ENCODE results near the gene STX18. TPM values are rescaled to one million over a fixed set of nuclear protein-coding genes. Genes with fewer than 3 reads are reported as not detected.

STX18 gene
- total RNA-seq, 4 donors from 2014 or later: 9.2 to 56.9 (median 42.1) TPM

- Histone ChIP-seq H3K27ac (no peak overlapping the region), H3K9me3 (no peaks in the 10 kb centered on the region), H3K36me3 (no peaks in the 10 kb centered on the region), H3K27me3 (no peaks in the 10 kb centered on the region), H3K4me3 (no peak overlapping the region), H3K4me1 (peaks cover 0 to 6% (median under 1%) of the 10 kb centered on the region in 4 donors)
- intact Hi-C loops (cut with DNase I; ENCODE audit: low total_unique reads) (no loop called here), in situ Hi-C loops (cut with MboI; ENCODE audit: low pct_ligation_motif_present in 1 of 4, low pct_unique_long_range_greater_than_20kb in 1 of 4, low sequenced_read_pairs in 3 of 4) (no loop called here)
- no peak for DNase-seq
- no peak for TF ChIP-seq POLR2A (IDR thresholded peaks at IDR 0.05)
- no peak for TF ChIP-seq CTCF (IDR thresholded peaks at IDR 0.05)
- WGBS, 2 donors (ENCODE audit: low coverage in 1 of 2): 93 to 98% methylated on average over 7 to 9 of the region's 9 CpGs
These were observed 7.2 kb downstream of the STX18 start for GRCh38 chr4:4534515-4535145.

GRCh38 chr4:4533461-4534169 lies 8.2 kb downstream of the STX18 start:
- H3K9me3 ChIP-seq: no peaks in the 10 kb centered on the region
- no peak overlapping the region for H3K4me3 ChIP-seq
- no peaks in the 10 kb centered on the region for H3K27me3 ChIP-seq
- intact Hi-C loops (cut with DNase I; ENCODE audit: low total_unique reads) (no loop called here), in situ Hi-C loops (cut with MboI; ENCODE audit: low pct_ligation_motif_present in 1 of 4, low pct_unique_long_range_greater_than_20kb in 1 of 4, low sequenced_read_pairs in 3 of 4) (no loop called here)
- WGBS, 2 donors (ENCODE audit: low coverage in 1 of 2): 90 to 94% methylated on average over 5 to 8 of the region's 8 CpGs
- no peaks in the 10 kb centered on the region for H3K4me1 ChIP-seq
- no peaks in the 10 kb centered on the region for H3K36me3 ChIP-seq
- no peak for TF ChIP-seq POLR2AphosphoS5 (IDR thresholded peaks at IDR 0.05)
- no peak for TF ChIP-seq CTCF (IDR thresholded peaks at IDR 0.05)
- TF ChIP-seq EP300 (IDR thresholded peaks at IDR 0.05; ENCODE audit: low read depth): no peak
- no peak for TF ChIP-seq POLR2A (IDR thresholded peaks at IDR 0.05)
- H3K27ac ChIP-seq: no peak overlapping the region
- DNase-seq: no peak

GRCh38 chr4:4532371-4533154 lies 9.3 kb downstream of the STX18 start:
- no peaks in the 10 kb centered on the region for H3K4me1 ChIP-seq
- H3K4me3 ChIP-seq: no peak overlapping the region
- no peak overlapping the region for H3K27ac ChIP-seq
- 85 to 90% methylated on average over 3 of the region's 3 CpGs for WGBS, 2 donors (ENCODE audit: low coverage in 1 of 2)
- intact Hi-C loops (cut with DNase I; ENCODE audit: low total_unique reads) (no loop called here), in situ Hi-C loops (cut with MboI; ENCODE audit: low pct_ligation_motif_present in 1 of 4, low pct_unique_long_range_greater_than_20kb in 1 of 4, low sequenced_read_pairs in 3 of 4) (no loop called here)
- no peaks in the 10 kb centered on the region for H3K27me3 ChIP-seq
- H3K36me3 ChIP-seq: no peaks in the 10 kb centered on the region
- TF ChIP-seq POLR2AphosphoS5 (IDR thresholded peaks at IDR 0.05) (no peak), EP300 (IDR thresholded peaks at IDR 0.05; ENCODE audit: low read depth) (no peak), CTCF (IDR thresholded peaks at IDR 0.05) (no peak), POLR2A (IDR thresholded peaks at IDR 0.05) (no peak)
- H3K9me3 ChIP-seq: no peaks in the 10 kb centered on the region
- DNase-seq: no peak

- Histone ChIP-seq H3K9me3 (no peaks in the 10 kb centered on the region), H3K27me3 (no peaks in the 10 kb centered on the region), H3K36me3 (no peaks in the 10 kb centered on the region), H3K4me3 (no peak overlapping the region), H3K4me1 (no peaks in the 10 kb centered on the region), H3K27ac (no peak overlapping the region)
- DNase-seq: no peak
- in situ Hi-C loops (cut with MboI; ENCODE audit: low pct_ligation_motif_present in 1 of 4, low pct_unique_long_range_greater_than_20kb in 1 of 4, low sequenced_read_pairs in 3 of 4) (no loop called here), intact Hi-C loops (cut with DNase I; ENCODE audit: low total_unique reads) (no loop called here)
- 92 to 95% methylated on average over 2 to 5 of the region's 5 CpGs for WGBS, 2 donors (ENCODE audit: low coverage in 1 of 2)
- no peak for TF ChIP-seq CTCF (IDR thresholded peaks at IDR 0.05)
- no peak for TF ChIP-seq POLR2A (IDR thresholded peaks at IDR 0.05)
- no peak for TF ChIP-seq EP300 (IDR thresholded peaks at IDR 0.05; ENCODE audit: low read depth)
- no peak for TF ChIP-seq POLR2AphosphoS5 (IDR thresholded peaks at IDR 0.05)
These were observed 12.5 kb downstream of the STX18 start for GRCh38 chr4:4529392-4529791.
